GM13977 (cell line): Measurements from ENCODE around the gene FLOT1.

ENCODE experiments used
- DNase-seq: peaks from one replicate; pipeline ENCODE4 v3.0.0; 2012; ENCODE audit warnings: low spot score
- in situ Hi-C: fragments of 300-500 bp; cut with MboI; formaldehyde crosslinking; loops from one replicate; pipeline ENCODE4 v1.12.0; 2022; ENCODE audit warnings: low sequenced_read_pairs, low pct_unique_long_range_greater_than_20kb, mixed read lengths, inconsistent platforms; ENCODE audit not compliant: unreplicated experiment
- TF ChIP-seq, protein P1 (sequence below): IDR thresholded peaks from 2 replicates; pipeline ENCODE4 v1.5.1; 2012; ENCODE audit warnings: mild to moderate bottlenecking, control low read depth; ENCODE audit not compliant: insufficient read depth; ENCODE audit errors: extremely low read depth, missing control alignments

FLOT1 gene

DNA sequence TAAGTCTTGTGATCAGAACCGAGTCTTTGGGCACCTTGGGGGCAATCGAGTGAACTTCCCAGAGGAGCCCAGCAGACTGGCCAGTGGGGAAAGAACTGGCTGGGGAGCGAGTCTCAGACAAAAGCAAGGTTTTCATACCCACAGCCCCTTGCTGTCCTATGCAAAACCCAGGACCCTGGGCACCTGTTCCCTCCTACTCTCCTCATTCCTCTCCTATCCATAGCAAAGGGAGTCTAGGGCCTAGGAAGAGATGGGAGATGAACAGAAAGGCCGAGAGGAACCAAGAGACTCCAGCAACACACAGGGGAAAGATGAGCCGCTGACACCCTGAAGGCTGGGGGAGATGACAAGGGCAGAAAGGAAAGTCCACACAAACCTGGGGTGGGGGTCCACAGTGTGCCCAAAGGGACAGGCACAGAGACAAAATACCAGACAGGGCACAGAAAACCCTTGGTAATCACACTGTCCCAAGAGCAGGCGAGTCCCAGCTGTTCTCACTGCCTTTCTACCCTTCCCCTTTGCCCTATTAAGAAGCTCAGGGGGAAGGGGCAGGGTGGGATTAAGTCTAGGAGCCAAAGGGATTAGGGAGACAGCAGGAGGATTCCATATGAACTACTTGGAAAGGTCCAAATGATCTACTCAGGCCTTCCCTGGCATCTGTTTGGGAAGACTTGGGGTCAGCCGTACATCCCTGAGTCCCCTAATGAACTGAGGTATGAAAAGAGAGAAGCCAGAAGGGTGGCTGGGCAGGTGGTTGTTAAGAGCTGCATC lies 62.5 kb downstream of the FLOT1 start:
- no peak for DNase-seq
- in situ Hi-C loops: loop anchor here (5.0 kb wide), 1 partner anchor 47 kb away; no protein-coding TSS in a partner anchor
- TF ChIP-seq, protein P1, sequence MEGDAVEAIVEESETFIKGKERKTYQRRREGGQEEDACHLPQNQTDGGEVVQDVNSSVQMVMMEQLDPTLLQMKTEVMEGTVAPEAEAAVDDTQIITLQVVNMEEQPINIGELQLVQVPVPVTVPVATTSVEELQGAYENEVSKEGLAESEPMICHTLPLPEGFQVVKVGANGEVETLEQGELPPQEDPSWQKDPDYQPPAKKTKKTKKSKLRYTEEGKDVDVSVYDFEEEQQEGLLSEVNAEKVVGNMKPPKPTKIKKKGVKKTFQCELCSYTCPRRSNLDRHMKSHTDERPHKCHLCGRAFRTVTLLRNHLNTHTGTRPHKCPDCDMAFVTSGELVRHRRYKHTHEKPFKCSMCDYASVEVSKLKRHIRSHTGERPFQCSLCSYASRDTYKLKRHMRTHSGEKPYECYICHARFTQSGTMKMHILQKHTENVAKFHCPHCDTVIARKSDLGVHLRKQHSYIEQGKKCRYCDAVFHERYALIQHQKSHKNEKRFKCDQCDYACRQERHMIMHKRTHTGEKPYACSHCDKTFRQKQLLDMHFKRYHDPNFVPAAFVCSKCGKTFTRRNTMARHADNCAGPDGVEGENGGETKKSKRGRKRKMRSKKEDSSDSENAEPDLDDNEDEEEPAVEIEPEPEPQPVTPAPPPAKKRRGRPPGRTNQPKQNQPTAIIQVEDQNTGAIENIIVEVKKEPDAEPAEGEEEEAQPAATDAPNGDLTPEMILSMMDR: no peak

DNA sequence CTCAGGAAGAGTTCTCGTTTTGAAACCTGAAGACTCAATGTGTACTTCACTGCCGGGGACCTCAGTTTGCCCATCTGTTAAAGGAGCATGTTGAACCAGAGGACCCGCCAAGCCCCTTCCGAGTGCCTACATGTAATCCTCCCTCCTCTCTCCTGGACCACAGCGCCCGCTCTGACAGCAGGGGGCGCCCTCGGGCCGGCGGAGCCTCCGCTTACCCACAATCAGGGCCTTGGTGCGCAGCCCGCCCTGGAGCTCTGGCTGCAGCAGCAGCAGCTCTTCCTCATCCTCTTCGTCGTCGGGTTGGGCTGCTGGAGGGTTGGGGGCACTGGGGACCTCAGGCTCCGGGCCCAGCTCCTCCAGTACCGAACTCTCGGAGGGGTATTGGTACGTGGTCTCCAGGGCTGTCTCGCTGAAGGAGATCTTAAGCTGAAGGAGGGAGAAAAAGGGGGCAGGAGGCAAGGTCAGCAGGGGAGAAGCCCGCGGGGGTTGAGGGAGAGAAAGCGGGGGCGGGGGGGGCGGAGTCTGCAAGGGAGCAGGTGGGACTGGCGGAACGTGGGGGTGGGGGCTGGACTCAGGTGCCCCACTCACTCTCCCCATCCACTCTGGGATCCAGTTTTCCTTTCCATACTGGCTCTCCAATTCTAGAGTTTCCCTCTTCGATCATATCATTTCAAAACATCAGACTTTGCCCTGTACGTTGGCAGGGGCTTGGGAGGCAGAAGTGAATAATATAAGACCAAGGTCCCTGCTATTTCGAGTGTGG lies 63.3 kb downstream of the FLOT1 start:
- TF ChIP-seq, protein P1: peak; percentile 99
- in situ Hi-C loops: no loop called here

More for the DNA sequence above, 63.3 kb downstream of the FLOT1 start:
- peak; percentile 84 for DNase-seq
